Thoracic aorta (tissue), 2 donors: Measurements from ENCODE around the gene NDUFAF8. TPM values are rescaled to one million over a fixed set of nuclear protein-coding genes. Genes with fewer than 3 reads are reported as not detected.

ENCODE experiments used
- ATAC-seq: fragments of 150-250 bp; one replicate; pipeline ENCODE4 v1.8.0; 2017; ENCODE audit warnings: low read depth; ENCODE audit not compliant: insufficient number of reproducible peaks, low FRiP score
- DNase-seq: peaks from one replicate; pipeline ENCODE4 v3.0.0-alpha.2; 2020; ENCODE audit warnings: low spot score
- H3K27ac ChIP-seq, 2 donors: fragments of 200-600 bp; sonication (generic); 1 replicate in 1 of 2; 2 replicates in 1 of 2; pipeline ENCODE4 v1.5.1; 2016; ENCODE audit warnings: mild to moderate bottlenecking in 2 of 2, moderate library complexity in 2 of 2
- H3K27me3 ChIP-seq: fragments of 200-600 bp; sonication (generic); replicated peaks from 2 replicates; pipeline ENCODE4 v1.6.0; 2016; ENCODE audit warnings: mild to moderate bottlenecking; ENCODE audit not compliant: insufficient read depth
- H3K36me3 ChIP-seq: fragments of 200-600 bp; sonication (generic); one replicate; pipeline ENCODE4 v1.5.1; 2016
- H3K4me1 ChIP-seq, 2 donors: fragments of 200-600 bp; sonication (generic); 1 replicate in 1 of 2; 2 replicates in 1 of 2; pipeline versions ENCODE4 v1.5.1 to v1.6.0; 2016; ENCODE audit warnings: low read depth in 2 of 2, mild to moderate bottlenecking in 1 of 2; ENCODE audit not compliant: control insufficient read depth in 1 of 2
- H3K4me3 ChIP-seq: fragments of 200-600 bp; sonication (generic); 2 replicates; pipeline ENCODE4 v1.5.1; 2016; ENCODE audit warnings: mild to moderate bottlenecking
- H3K9me3 ChIP-seq: fragments of 200-600 bp; sonication (generic); 2 replicates; pipeline ENCODE4 v1.5.1; 2016
- total RNA-seq, 2 donors: library from RNA; depleted of rRNA; stranded (reverse); fragments of >200 nt; gene quantifications; one replicate each; pipeline versions ENCODE4 v1.1.0 to v1.2.3, GENCODE V29; 2016
- TF ChIP-seq, protein P1 (sequence below): fragments of 200-600 bp; sonication (generic); IDR thresholded peaks from one replicate; pipeline ENCODE4 v1.5.1; 2019; ENCODE audit warnings: antibody characterized with exemption

The NDUFAF8 gene
- total RNA-seq, 2 donors from 2014 or later = 17.8 to 19.5 TPM

DNA sequence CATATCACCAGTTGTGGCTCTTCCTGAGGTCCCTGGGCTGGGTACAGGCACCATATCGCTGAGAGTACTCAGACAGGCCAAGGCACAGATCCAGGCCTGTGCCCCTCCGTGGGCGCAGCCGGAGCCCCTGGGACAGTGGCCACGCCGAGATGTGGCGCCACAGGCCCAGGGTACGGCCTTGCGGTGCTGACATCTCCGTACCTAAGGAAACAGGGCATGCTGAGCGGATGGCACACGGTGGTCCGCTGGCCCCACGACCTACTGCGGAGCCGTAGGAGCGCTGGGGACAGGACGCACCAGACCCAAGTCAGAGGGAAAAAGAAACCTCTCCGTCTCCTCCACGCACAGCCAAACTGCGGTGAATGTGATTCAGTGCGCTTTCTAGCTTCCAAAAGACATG, 26.5 kb downstream of the NDUFAF8 start:
- Histone ChIP-seq H3K27me3 (no peaks in the 10 kb centered on the region), H3K27ac (no peak overlapping the region), H3K9me3 (no peaks in the 10 kb centered on the region), H3K4me1 (peaks cover 0 to 7% of the 10 kb centered on the region in 2 donors), H3K4me3 (no peak overlapping the region), H3K36me3 (peaks cover 29% of the 10 kb centered on the region)
- DNase-seq (no peak), ATAC-seq (no peak)
- TF ChIP-seq, protein P1, sequence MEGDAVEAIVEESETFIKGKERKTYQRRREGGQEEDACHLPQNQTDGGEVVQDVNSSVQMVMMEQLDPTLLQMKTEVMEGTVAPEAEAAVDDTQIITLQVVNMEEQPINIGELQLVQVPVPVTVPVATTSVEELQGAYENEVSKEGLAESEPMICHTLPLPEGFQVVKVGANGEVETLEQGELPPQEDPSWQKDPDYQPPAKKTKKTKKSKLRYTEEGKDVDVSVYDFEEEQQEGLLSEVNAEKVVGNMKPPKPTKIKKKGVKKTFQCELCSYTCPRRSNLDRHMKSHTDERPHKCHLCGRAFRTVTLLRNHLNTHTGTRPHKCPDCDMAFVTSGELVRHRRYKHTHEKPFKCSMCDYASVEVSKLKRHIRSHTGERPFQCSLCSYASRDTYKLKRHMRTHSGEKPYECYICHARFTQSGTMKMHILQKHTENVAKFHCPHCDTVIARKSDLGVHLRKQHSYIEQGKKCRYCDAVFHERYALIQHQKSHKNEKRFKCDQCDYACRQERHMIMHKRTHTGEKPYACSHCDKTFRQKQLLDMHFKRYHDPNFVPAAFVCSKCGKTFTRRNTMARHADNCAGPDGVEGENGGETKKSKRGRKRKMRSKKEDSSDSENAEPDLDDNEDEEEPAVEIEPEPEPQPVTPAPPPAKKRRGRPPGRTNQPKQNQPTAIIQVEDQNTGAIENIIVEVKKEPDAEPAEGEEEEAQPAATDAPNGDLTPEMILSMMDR = no peak

- Histone ChIP-seq H3K9me3 (no peaks in the 10 kb centered on the region), H3K27ac (no peak overlapping the region), H3K36me3 (peaks cover 36% of the 10 kb centered on the region), H3K27me3 (no peaks in the 10 kb centered on the region), H3K4me1 (peaks cover 0 to 7% of the 10 kb centered on the region in 2 donors), H3K4me3 (no peak overlapping the region)
- DNase-seq (no peak), ATAC-seq (no peak)
- TF ChIP-seq, protein P1 = no peak
These were observed 28.4 kb downstream of the NDUFAF8 start for GRCh38 chr17:81267390-81268067.

- ATAC-seq (no peak), DNase-seq (no peak)
- H3K36me3 ChIP-seq = peaks cover 48% of the 10 kb centered on the region
- TF ChIP-seq, protein P1 = no peak
- H3K27me3 ChIP-seq = no peaks in the 10 kb centered on the region
- H3K9me3 ChIP-seq = no peaks in the 10 kb centered on the region
- H3K27ac ChIP-seq = no peak overlapping the region
- peaks cover 0 to 7% of the 10 kb centered on the region in 2 donors for H3K4me1 ChIP-seq
- no peak overlapping the region for H3K4me3 ChIP-seq
These were observed 31.2 kb downstream of the NDUFAF8 start for GRCh38 chr17:81270279-81270678.

- Histone ChIP-seq H3K27me3 (no peaks in the 10 kb centered on the region), H3K27ac (no peak overlapping the region), H3K9me3 (no peaks in the 10 kb centered on the region), H3K4me3 (no peak overlapping the region), H3K36me3 (peaks cover 44% of the 10 kb centered on the region), H3K4me1 (peaks cover 0 to 7% of the 10 kb centered on the region in 2 donors)
- TF ChIP-seq, protein P1 = no peak
- no peak for DNase-seq
- no peak for ATAC-seq
These were observed 32.1 kb downstream of the NDUFAF8 start for GRCh38 chr17:81271226-81271625.

GRCh38 chr17:81272616-81273015, 33.5 kb downstream of the NDUFAF8 start:
- Histone ChIP-seq H3K9me3 (no peaks in the 10 kb centered on the region), H3K4me3 (no peak overlapping the region), H3K4me1 (no peaks in the 10 kb centered on the region), H3K27ac (no peak overlapping the region), H3K36me3 (peaks cover 49% of the 10 kb centered on the region), H3K27me3 (no peaks in the 10 kb centered on the region)
- no peak for DNase-seq
- TF ChIP-seq, protein P1 = no peak
- no peak for ATAC-seq
